Transverse colon (tissue), 4 donors: ENCODE results near the gene SNX27.

Experiments
- EP300 ChIP-seq: sonication (generic); formaldehyde crosslinking; IDR thresholded peaks from one replicate; pipeline ENCODE4 v1.6.1; 2017; ENCODE audit warnings: antibody characterized with exemption, low read depth
- POLR2A ChIP-seq: fragments of 450-650 bp; IDR thresholded peaks from one replicate; pipeline ENCODE4 v1.6.1; 2016; ENCODE audit warnings: antibody characterized with exemption, mild to moderate bottlenecking, moderate library complexity
- POLR2AphosphoS5 ChIP-seq, 3 donors: sonication (generic); formaldehyde crosslinking; IDR thresholded peaks; one replicate each; pipeline ENCODE4 v1.6.1; 2016; ENCODE audit warnings: antibody characterized with exemption in 3 of 3
- TF ChIP-seq, protein P1 (sequence below), 5 experiments: fragments of 200-600 bp in 3 of 5; fragments of 450-650 bp in 2 of 5; sonication (generic) in 3 of 5; IDR thresholded peaks; 1 replicate in 2 of 5; 2 replicates in 3 of 5; pipeline ENCODE4 v1.5.1; 2016 to 2017; ENCODE audit warnings: antibody characterized with exemption in 5 of 5, inconsistent platforms in 3 of 5, mild to moderate bottlenecking in 2 of 5, moderate library complexity in 1 of 5

GRCh38 chr1:151644001-151644400, 32.2 kb downstream of the SNX27 start:
- TF ChIP-seq EP300 (no peak), POLR2AphosphoS5 (IDR thresholded peaks at IDR 0.05) (no peak), POLR2A (no peak)
- TF ChIP-seq, protein P1, sequence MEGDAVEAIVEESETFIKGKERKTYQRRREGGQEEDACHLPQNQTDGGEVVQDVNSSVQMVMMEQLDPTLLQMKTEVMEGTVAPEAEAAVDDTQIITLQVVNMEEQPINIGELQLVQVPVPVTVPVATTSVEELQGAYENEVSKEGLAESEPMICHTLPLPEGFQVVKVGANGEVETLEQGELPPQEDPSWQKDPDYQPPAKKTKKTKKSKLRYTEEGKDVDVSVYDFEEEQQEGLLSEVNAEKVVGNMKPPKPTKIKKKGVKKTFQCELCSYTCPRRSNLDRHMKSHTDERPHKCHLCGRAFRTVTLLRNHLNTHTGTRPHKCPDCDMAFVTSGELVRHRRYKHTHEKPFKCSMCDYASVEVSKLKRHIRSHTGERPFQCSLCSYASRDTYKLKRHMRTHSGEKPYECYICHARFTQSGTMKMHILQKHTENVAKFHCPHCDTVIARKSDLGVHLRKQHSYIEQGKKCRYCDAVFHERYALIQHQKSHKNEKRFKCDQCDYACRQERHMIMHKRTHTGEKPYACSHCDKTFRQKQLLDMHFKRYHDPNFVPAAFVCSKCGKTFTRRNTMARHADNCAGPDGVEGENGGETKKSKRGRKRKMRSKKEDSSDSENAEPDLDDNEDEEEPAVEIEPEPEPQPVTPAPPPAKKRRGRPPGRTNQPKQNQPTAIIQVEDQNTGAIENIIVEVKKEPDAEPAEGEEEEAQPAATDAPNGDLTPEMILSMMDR (IDR thresholded peaks at IDR 0.05): no peak
